Uterus (tissue), 2 donors: ENCODE data around the gene CYB5B.

Experiments used
- POLR2A ChIP-seq, 2 donors: fragments of 450-650 bp; IDR thresholded peaks; one replicate each; pipeline ENCODE4 v1.6.1; 2016; ENCODE audit warnings: antibody characterized with exemption in 2 of 2, mild to moderate bottlenecking in 1 of 2, moderate library complexity in 1 of 2
- TF ChIP-seq, protein P1 (sequence below), 4 experiments: fragments of 200-600 bp in 2 of 4; fragments of 450-650 bp in 2 of 4; sonication (generic) in 2 of 4; IDR thresholded peaks; one replicate each; pipeline ENCODE4 v1.5.1; 2016 to 2019; ENCODE audit warnings: antibody characterized with exemption in 4 of 4, mild to moderate bottlenecking in 2 of 4, moderate library complexity in 1 of 4

DNA sequence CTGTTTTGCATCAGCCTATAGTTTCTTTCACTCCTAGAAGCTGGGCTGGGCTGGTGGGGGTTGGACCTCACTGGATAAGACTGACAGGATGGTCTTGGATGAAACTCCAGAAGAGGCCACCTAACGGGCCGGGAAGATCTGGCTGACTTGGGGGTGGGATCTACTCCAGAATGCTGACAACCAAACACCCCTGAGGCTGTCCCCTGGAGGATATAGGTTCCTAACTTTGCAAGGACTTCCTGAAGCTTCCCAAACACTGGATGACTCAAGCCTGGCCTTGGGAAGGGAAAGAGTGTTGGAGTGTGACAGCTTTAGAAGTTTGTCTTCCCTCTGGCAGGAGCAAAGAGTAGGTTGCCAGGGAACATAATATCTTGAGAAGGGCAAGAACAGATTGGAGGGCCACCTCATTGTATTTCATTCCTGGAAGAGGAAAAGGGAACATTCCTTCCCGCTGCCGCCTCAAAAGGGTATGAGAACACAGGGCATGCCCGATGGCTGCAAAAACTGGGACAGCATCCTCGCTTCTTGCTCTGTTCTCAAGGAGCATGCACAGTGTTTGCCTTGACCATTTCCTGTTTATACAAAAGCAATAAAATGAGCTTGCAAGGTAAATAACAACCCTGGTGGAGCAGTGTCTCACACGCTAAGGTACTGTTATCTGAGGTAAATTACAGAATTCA, 6.8 kb upstream of the CYB5B start:
- TF ChIP-seq, protein P1, sequence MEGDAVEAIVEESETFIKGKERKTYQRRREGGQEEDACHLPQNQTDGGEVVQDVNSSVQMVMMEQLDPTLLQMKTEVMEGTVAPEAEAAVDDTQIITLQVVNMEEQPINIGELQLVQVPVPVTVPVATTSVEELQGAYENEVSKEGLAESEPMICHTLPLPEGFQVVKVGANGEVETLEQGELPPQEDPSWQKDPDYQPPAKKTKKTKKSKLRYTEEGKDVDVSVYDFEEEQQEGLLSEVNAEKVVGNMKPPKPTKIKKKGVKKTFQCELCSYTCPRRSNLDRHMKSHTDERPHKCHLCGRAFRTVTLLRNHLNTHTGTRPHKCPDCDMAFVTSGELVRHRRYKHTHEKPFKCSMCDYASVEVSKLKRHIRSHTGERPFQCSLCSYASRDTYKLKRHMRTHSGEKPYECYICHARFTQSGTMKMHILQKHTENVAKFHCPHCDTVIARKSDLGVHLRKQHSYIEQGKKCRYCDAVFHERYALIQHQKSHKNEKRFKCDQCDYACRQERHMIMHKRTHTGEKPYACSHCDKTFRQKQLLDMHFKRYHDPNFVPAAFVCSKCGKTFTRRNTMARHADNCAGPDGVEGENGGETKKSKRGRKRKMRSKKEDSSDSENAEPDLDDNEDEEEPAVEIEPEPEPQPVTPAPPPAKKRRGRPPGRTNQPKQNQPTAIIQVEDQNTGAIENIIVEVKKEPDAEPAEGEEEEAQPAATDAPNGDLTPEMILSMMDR (IDR thresholded peaks at IDR 0.05) = no peak
- TF ChIP-seq POLR2A (IDR thresholded peaks at IDR 0.05) = no peak
